ENCODE results near the gene SMAD5.

Gene SMAD5

GRCh38 chr5:136198453-136198852 is 65.8 kb downstream of the SMAD5 start:
- DNase-seq = no peak

GRCh38 chr5:136199408-136199807 is 66.8 kb downstream of the SMAD5 start:
- no peak for DNase-seq

- no peak for DNase-seq
Observed at GRCh38 chr5:136200130-136200529, 67.5 kb downstream of the SMAD5 start.

- no peak for DNase-seq
Observed at GRCh38 chr5:136200761-136201160, 68.1 kb downstream of the SMAD5 start.

GRCh38 chr5:136201870-136202269 is 69.2 kb downstream of the SMAD5 start:
- DNase-seq = no peak

- no peak for DNase-seq
Observed at GRCh38 chr5:136202469-136203205, 70.0 kb downstream of the SMAD5 start.

- no peak for DNase-seq
Observed at GRCh38 chr5:136203303-136203922, 70.8 kb downstream of the SMAD5 start.

- no peak for DNase-seq
Observed at GRCh38 chr5:136205061-136205702, 72.5 kb downstream of the SMAD5 start.

- no peak for DNase-seq
Observed at GRCh38 chr5:136205941-136206340, 73.3 kb downstream of the SMAD5 start.

- no peak for DNase-seq
Observed at GRCh38 chr5:136206361-136206760, 73.7 kb downstream of the SMAD5 start.

GRCh38 chr5:136207631-136208030 is 75.0 kb downstream of the SMAD5 start:
- no peak for DNase-seq

- no peak for DNase-seq
Observed at GRCh38 chr5:136208916-136209315, 76.3 kb downstream of the SMAD5 start.

- DNase-seq = no peak
Observed at GRCh38 chr5:136209346-136209910, 76.8 kb downstream of the SMAD5 start.

- DNase-seq = no peak
Observed at GRCh38 chr5:136210259-136210658, 77.6 kb downstream of the SMAD5 start.

GRCh38 chr5:136211282-136212040 is 78.8 kb downstream of the SMAD5 start:
- DNase-seq = no peak

GRCh38 chr5:136212252-136212721 is 79.6 kb downstream of the SMAD5 start:
- DNase-seq = peak; percentile 24

GRCh38 chr5:136213919-136214493 is 81.4 kb downstream of the SMAD5 start:
- DNase-seq = no peak

GRCh38 chr5:136215812-136216211 is 83.2 kb downstream of the SMAD5 start:
- no peak for DNase-seq

- DNase-seq = no peak
Observed at GRCh38 chr5:136216230-136216629, 83.6 kb downstream of the SMAD5 start.

GRCh38 chr5:136221340-136221739 is 88.7 kb downstream of the SMAD5 start:
- no peak for DNase-seq

GRCh38 chr5:136222580-136223235 is 90.1 kb downstream of the SMAD5 start:
- no peak for DNase-seq

- DNase-seq = no peak
Observed at GRCh38 chr5:136225796-136226195, 93.2 kb downstream of the SMAD5 start.

Measured in CD4-positive, alpha-beta T cell treated with Interleukin-4 for 4 hours (primary cell).